ENCODE data around the gene KCNJ15. TPM values are rescaled to one million over a fixed set of nuclear protein-coding genes. Genes with fewer than 3 reads are reported as not detected.
A peak's percentile ranks its signal among the peaks of the same experiment; 100 is the strongest.

Gene KCNJ15
- total and polyA plus RNA-seq, 8 donors: 54.1 to 103 (median 80.7) TPM

- Histone ChIP-seq H3K36me3 (no peaks in the 10 kb centered on the region), H3K4me3 (no peak overlapping the region), H3K9me3 (no peaks in the 10 kb centered on the region), H3K27ac (no peak overlapping the region), H3K4me1 (no peaks in the 10 kb centered on the region), H3K27me3 (no peaks in the 10 kb centered on the region)
- ATAC-seq: no peak
- no peak for DNase-seq
- intact Hi-C loops (cut with DNase I): no loop called here
- TF ChIP-seq CTCF (IDR thresholded peaks at IDR 0.05): no peak
Measured at GRCh38 chr21:38337793-38338192, 81.0 kb downstream of the KCNJ15 start.

DNA sequence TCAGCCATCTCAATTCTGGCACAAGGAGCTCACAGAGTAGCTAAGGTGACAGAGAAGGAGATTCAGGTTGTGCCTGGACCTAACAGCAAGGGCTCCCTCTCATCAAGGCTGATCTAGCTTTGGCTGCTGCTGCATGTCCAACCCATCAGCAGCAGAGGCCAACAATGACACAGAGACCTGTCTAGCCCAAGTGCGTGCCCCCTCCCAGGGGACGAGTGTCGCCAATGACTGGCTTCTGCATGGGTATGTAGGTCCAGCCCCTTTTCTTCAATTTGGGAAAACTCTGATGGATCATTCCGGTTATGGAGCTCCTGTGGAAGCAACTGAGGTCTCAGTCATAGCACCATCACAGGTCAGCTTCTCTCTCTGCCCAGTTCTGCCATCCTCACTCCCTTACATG lies 83.3 kb downstream of the KCNJ15 start:
- no peak overlapping the region for H3K4me3 ChIP-seq
- DNase-seq (no peak), ATAC-seq (no peak)
- H3K9me3 ChIP-seq: no peaks in the 10 kb centered on the region
- TF ChIP-seq CTCF (IDR thresholded peaks at IDR 0.05): no peak
- H3K36me3 ChIP-seq: no peaks in the 10 kb centered on the region
- H3K4me1 ChIP-seq: peaks cover 0 to 4% of the 10 kb centered on the region in 2 donors
- intact Hi-C loops (cut with DNase I): no loop called here
- H3K27ac ChIP-seq: no peak overlapping the region
- no peaks in the 10 kb centered on the region for H3K27me3 ChIP-seq

DNA sequence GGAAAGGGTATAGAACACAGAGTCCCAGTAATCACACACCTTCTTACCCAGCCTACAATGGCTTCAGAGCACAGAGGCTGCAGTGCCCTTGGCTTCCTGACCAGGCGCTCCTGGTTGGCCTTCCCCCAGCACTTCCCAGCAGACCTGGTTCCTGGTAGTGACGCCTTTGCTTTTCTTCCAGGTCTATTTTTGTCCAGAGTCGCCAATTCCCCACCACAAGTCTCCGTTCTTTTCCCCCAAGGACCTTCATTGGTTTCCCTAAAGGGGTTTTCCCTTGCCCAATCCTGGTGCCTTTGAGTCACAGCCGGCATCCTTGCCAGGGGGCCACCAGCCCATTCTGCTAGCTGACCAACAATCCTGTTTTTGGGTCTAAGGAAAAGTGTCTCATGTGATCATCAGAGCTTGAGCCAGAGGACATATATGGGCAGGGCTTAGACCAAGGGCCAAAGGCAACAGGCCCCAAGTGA lies 84.8 kb downstream of the KCNJ15 start:
- peaks cover 4 to 8% of the 10 kb centered on the region in 2 donors for H3K4me1 ChIP-seq
- no peak overlapping the region for H3K4me3 ChIP-seq
- no peak overlapping the region for H3K27ac ChIP-seq
- DNase-seq (no peak), ATAC-seq (no peak)
- intact Hi-C loops (cut with DNase I): no loop called here
- no peaks in the 10 kb centered on the region for H3K27me3 ChIP-seq
- H3K9me3 ChIP-seq: no peaks in the 10 kb centered on the region
- no peaks in the 10 kb centered on the region for H3K36me3 ChIP-seq
- TF ChIP-seq CTCF (IDR thresholded peaks at IDR 0.05): no peak

DNA sequence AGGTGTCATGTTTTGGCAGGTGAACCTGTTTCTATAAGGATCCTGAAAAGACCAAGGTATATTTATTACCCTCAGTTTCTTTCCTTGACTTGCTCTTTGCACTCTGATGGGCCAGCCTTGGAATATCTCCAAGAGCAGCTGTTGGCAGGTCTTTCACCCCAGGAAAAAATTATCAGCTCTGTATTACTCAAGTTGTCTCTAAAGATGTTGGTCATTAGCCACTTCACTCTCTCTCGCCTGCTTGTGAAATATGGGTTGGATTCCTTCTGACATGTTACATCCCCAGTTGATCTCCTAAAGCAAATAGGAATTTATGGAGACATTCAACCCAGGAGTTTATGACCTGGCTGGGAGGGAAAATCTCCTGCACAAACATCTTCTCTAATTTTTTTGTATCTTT lies 85.9 kb downstream of the KCNJ15 start:
- no peak for TF ChIP-seq CTCF (IDR thresholded peaks at IDR 0.05)
- H3K27ac ChIP-seq: peak overlapping the region; percentile 35 to 76
- intact Hi-C loops (cut with DNase I): no loop called here

DNA sequence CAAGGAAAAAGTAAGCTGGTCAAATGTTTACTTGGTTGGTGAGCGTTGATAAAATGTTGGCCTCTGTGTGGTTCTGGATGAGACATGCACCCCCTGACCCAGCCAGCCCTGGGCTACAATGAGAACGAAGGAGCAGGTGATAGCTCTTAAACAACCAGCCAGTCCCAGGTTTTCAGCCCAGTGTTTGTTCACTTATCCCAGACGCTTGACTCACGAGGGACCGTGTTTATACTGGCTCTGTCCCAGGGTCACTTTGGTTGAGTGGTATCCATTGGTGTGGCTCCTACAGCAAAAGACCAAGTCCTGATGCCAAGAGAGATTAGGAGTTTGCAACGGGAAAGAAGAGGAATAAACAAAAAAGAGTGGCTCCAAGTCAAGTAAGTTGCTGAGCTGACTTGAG lies 86.9 kb downstream of the KCNJ15 start:
- H3K4me1 ChIP-seq: peaks cover 4 to 8% of the 10 kb centered on the region in 2 donors
- no peaks in the 10 kb centered on the region for H3K36me3 ChIP-seq
- ATAC-seq: peak; percentile 94
- no peak overlapping the region for H3K4me3 ChIP-seq
- peak in 3 of 4 donors; percentile 27 to 78 (median 75) for DNase-seq
- no peaks in the 10 kb centered on the region for H3K27me3 ChIP-seq
- TF ChIP-seq CTCF (IDR thresholded peaks at IDR 0.05): no peak
- intact Hi-C loops (cut with DNase I): no loop called here
- H3K9me3 ChIP-seq: no peaks in the 10 kb centered on the region
- peak overlapping the region; percentile 47 to 76 for H3K27ac ChIP-seq

More for the DNA sequence above, 85.9 kb downstream of the KCNJ15 start:
- DNase-seq: no peak
- Histone ChIP-seq H3K4me3 (no peak overlapping the region), H3K4me1 (peaks cover 4 to 8% of the 10 kb centered on the region in 2 donors), H3K9me3 (no peaks in the 10 kb centered on the region), H3K27me3 (no peaks in the 10 kb centered on the region), H3K36me3 (no peaks in the 10 kb centered on the region)
- peak; percentile 16 for ATAC-seq

Data from left lung (tissue), 10 donors.